H1 (cell line): Measurements from ENCODE around the gene ARHGAP24.

Experiments used
- EGR1 ChIP-seq: IDR thresholded peaks from 2 replicates; pipeline ENCODE4 v1.6.1; 2011; ENCODE audit warnings: low read depth, low read length, borderline replicate concordance
- EZH2 ChIP-seq: fragments of 200-600 bp; sonication (generic); IDR thresholded peaks from 2 replicates; pipeline ENCODE4 v1.7.1; 2012; ENCODE audit warnings: low read depth, mild to moderate bottlenecking, moderate library complexity, low read length, inconsistent platforms; ENCODE audit not compliant: severe bottlenecking
- MAFK ChIP-seq: IDR thresholded peaks from 2 replicates; pipeline ENCODE4 v1.6.1; 2012; ENCODE audit warnings: low read depth, mild to moderate bottlenecking, improper control_type of control experiment, low read length
- NRF1 ChIP-seq: IDR thresholded peaks from 2 replicates; pipeline ENCODE4 v1.6.1; 2011; ENCODE audit warnings: mild to moderate bottlenecking, low read depth, low read length, improper control_type of control experiment
- POLR2A ChIP-seq, 2 experiments: IDR thresholded peaks; 1 replicate in 1 of 2; 2 replicates in 1 of 2; pipeline ENCODE4 v1.6.1; 2011; ENCODE audit warnings: low read depth in 2 of 2, low read length in 2 of 2, mild to moderate bottlenecking in 2 of 2; ENCODE audit errors: control extremely low read depth in 1 of 2
- TCF12 ChIP-seq: IDR thresholded peaks from 2 replicates; pipeline ENCODE4 v1.6.1; 2011; ENCODE audit warnings: low read depth, mild to moderate bottlenecking, low read length
- YY1 ChIP-seq: IDR thresholded peaks from 2 replicates; pipeline ENCODE4 v1.6.1; 2011; ENCODE audit warnings: low read depth, mild to moderate bottlenecking, low read length
- TF ChIP-seq, protein P1 (sequence below), 3 experiments: IDR thresholded peaks; 1 replicate in 2 of 3; 2 replicates in 1 of 3; pipeline versions ENCODE4 v1.5.1 to v1.6.1; 2011; ENCODE audit warnings: low read length in 3 of 3, mild to moderate bottlenecking in 3 of 3, inconsistent platforms in 2 of 3, low read depth in 1 of 3, moderate library complexity in 1 of 3; ENCODE audit not compliant: insufficient read depth in 1 of 3; ENCODE audit errors: control extremely low read depth in 1 of 3

- TF ChIP-seq TCF12, result no peak
- no peak for TF ChIP-seq POLR2A (IDR thresholded peaks at IDR 0.05; ENCODE audit: control extremely low read depth in 1 of 2, low read depth in 2 of 2, low read length in 2 of 2)
- TF ChIP-seq, protein P1, sequence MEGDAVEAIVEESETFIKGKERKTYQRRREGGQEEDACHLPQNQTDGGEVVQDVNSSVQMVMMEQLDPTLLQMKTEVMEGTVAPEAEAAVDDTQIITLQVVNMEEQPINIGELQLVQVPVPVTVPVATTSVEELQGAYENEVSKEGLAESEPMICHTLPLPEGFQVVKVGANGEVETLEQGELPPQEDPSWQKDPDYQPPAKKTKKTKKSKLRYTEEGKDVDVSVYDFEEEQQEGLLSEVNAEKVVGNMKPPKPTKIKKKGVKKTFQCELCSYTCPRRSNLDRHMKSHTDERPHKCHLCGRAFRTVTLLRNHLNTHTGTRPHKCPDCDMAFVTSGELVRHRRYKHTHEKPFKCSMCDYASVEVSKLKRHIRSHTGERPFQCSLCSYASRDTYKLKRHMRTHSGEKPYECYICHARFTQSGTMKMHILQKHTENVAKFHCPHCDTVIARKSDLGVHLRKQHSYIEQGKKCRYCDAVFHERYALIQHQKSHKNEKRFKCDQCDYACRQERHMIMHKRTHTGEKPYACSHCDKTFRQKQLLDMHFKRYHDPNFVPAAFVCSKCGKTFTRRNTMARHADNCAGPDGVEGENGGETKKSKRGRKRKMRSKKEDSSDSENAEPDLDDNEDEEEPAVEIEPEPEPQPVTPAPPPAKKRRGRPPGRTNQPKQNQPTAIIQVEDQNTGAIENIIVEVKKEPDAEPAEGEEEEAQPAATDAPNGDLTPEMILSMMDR (IDR thresholded peaks at IDR 0.05; ENCODE audit: control extremely low read depth in 1 of 3, insufficient read depth in 1 of 3, low read depth in 1 of 3, low read length in 3 of 3), result no peak
- TF ChIP-seq MAFK, result no peak
- no peak for TF ChIP-seq YY1
- no peak for TF ChIP-seq EZH2
- no peak for TF ChIP-seq NRF1
- no peak for TF ChIP-seq EGR1
Measured at GRCh38 chr4:85741381-85741780, 266.4 kb downstream of the ARHGAP24 start.
